Gastroesophageal sphincter (tissue), 4 donors: Measurements from ENCODE around the gene SGMS1. TPM values are rescaled to one million over a fixed set of nuclear protein-coding genes. Genes with fewer than 3 reads are reported as not detected.

Experiments
- ATAC-seq: fragments of 150-250 bp; one replicate; pipeline ENCODE4 v1.9.1; 2016; ENCODE audit warnings: mild to moderate bottlenecking, moderate library complexity
- H3K27ac ChIP-seq, 4 donors: fragments of 200-600 bp; sonication (generic) in 3 of 4; 1 replicate in 3 of 4; 2 replicates in 1 of 4; pipeline ENCODE4 v1.5.1; 2016 to 2019
- H3K27me3 ChIP-seq: fragments of 200-600 bp; sonication (generic); one replicate; pipeline ENCODE4 v1.5.1; 2019
- H3K36me3 ChIP-seq, 2 donors: fragments of 200-600 bp; sonication (generic); one replicate each; pipeline ENCODE4 v1.5.1; 2019; ENCODE audit warnings: control low read depth in 1 of 2
- H3K4me1 ChIP-seq, 3 donors: fragments of 200-600 bp; sonication (generic); 1 replicate in 2 of 3; 2 replicates in 1 of 3; pipeline ENCODE4 v1.5.1; 2016 to 2019; ENCODE audit warnings: control low read depth in 2 of 3
- H3K4me3 ChIP-seq, 2 donors: fragments of 200-600 bp; sonication (generic); one replicate each; pipeline ENCODE4 v1.5.1; 2019; ENCODE audit warnings: mild to moderate bottlenecking in 1 of 2, moderate library complexity in 1 of 2
- H3K9me3 ChIP-seq, 3 donors: fragments of 200-600 bp; sonication (generic); one replicate each; pipeline ENCODE4 v1.5.1; 2017 to 2019; ENCODE audit warnings: control low read depth in 2 of 3
- CTCF ChIP-seq, 4 experiments: fragments of 200-600 bp in 2 of 4; fragments of 450-650 bp in 2 of 4; sonication (generic) in 1 of 4; IDR thresholded peaks; one replicate each; pipeline ENCODE4 v1.5.1; 2017 to 2019; ENCODE audit warnings: antibody characterized with exemption in 4 of 4, mild to moderate bottlenecking in 2 of 4, moderate library complexity in 2 of 4
- EP300 ChIP-seq: sonication (generic); formaldehyde crosslinking; IDR thresholded peaks from one replicate; pipeline ENCODE4 v1.6.1; 2017; ENCODE audit warnings: antibody characterized with exemption, mild to moderate bottlenecking
- POLR2A ChIP-seq, 2 donors: fragments of 450-650 bp; IDR thresholded peaks; one replicate each; pipeline ENCODE4 v1.6.1; 2017; ENCODE audit warnings: antibody characterized with exemption in 2 of 2, mild to moderate bottlenecking in 2 of 2, moderate library complexity in 1 of 2
- POLR2AphosphoS5 ChIP-seq: sonication (generic); formaldehyde crosslinking; IDR thresholded peaks from one replicate; pipeline ENCODE4 v1.6.1; 2017; ENCODE audit warnings: antibody characterized with exemption
- WGBS, 2 donors: methylation state at CpG; one replicate each; pipeline ENCODE4 v1.1.5; 2018; ENCODE audit warnings: low coverage in 1 of 2; 5-methylcytosine and 5-hydroxymethylcytosine counted together
- total RNA-seq, 4 donors: library from RNA; depleted of rRNA; stranded (reverse); fragments of >200 nt; gene quantifications; one replicate each; pipeline ENCODE4 v1.1.0, GENCODE V29; 2016

Gene SGMS1
- total RNA-seq, 4 donors from 2014 or later, result 57.7 to 116 (median 66.1) TPM

GRCh38 chr10:50556237-50557120, 67.3 kb downstream of the SGMS1 start:
- Histone ChIP-seq H3K27me3 (no peaks in the 10 kb centered on the region), H3K4me1 (peaks cover 44 to 90% (median 44%) of the 10 kb centered on the region in 3 donors), H3K9me3 (no peaks in the 10 kb centered on the region), H3K4me3 (no peak overlapping the region), H3K36me3 (no peaks in the 10 kb centered on the region), H3K27ac (peak overlapping the region in 2 of 4 donors; percentile 47 to 57)
- TF ChIP-seq POLR2A (IDR thresholded peaks at IDR 0.05) (no peak), POLR2AphosphoS5 (no peak), EP300 (no peak), CTCF (IDR thresholded peaks at IDR 0.05) (no peak)
- no peak for ATAC-seq
- WGBS, 2 donors, result 71 to 89% methylated on average over 6 to 9 of the region's 9 CpGs

GRCh38 chr10:50554995-50555568, 68.7 kb downstream of the SGMS1 start:
- Histone ChIP-seq H3K9me3 (no peaks in the 10 kb centered on the region), H3K27ac (peak overlapping the region; percentile 20 to 59 (median 52)), H3K27me3 (no peaks in the 10 kb centered on the region), H3K4me3 (no peak overlapping the region), H3K4me1 (peaks cover 39 to 91% (median 40%) of the 10 kb centered on the region in 3 donors), H3K36me3 (no peaks in the 10 kb centered on the region)
- TF ChIP-seq EP300 (no peak), POLR2AphosphoS5 (peak; percentile 28)
- 29 to 31% methylated on average over 3 of the region's 3 CpGs for WGBS, 2 donors
- ATAC-seq, result no peak

GRCh38 chr10:50554376-50554994, 69.3 kb downstream of the SGMS1 start:
- WGBS, 2 donors, result 46 to 47% methylated on average over 3 to 4 of the region's 4 CpGs
- Histone ChIP-seq H3K9me3 (no peaks in the 10 kb centered on the region), H3K4me1 (peaks cover 39 to 94% (median 40%) of the 10 kb centered on the region in 3 donors), H3K27ac (peak overlapping the region; percentile 20 to 59 (median 52)), H3K4me3 (no peak overlapping the region), H3K36me3 (no peaks in the 10 kb centered on the region), H3K27me3 (no peaks in the 10 kb centered on the region)
- ATAC-seq, result no peak
- TF ChIP-seq POLR2A (IDR thresholded peaks at IDR 0.05) (no peak), EP300 (no peak), POLR2AphosphoS5 (no peak), CTCF (IDR thresholded peaks at IDR 0.05) (no peak)

GRCh38 chr10:50552771-50553535, 70.8 kb downstream of the SGMS1 start:
- whole genome bisulfite sequencing, 2 donors, result 82 to 95% methylated on average over 4 of the region's 4 CpGs
- ATAC-seq, result peak; percentile 40
- TF ChIP-seq CTCF (IDR thresholded peaks at IDR 0.05) (peak in 3 of 4 experiments; percentile 11 to 26 (median 16)), POLR2A (IDR thresholded peaks at IDR 0.05) (no peak), EP300 (no peak)
- Histone ChIP-seq H3K4me3 (no peak overlapping the region), H3K4me1 (peaks cover 29 to 80% (median 37%) of the 10 kb centered on the region in 3 donors), H3K27me3 (no peaks in the 10 kb centered on the region), H3K36me3 (no peaks in the 10 kb centered on the region), H3K9me3 (no peaks in the 10 kb centered on the region), H3K27ac (peak overlapping the region; percentile 36 to 76 (median 64))

- H3K36me3 ChIP-seq, result no peaks in the 10 kb centered on the region
- H3K9me3 ChIP-seq, result no peaks in the 10 kb centered on the region
- ATAC-seq, result peak; percentile 66
- H3K27me3 ChIP-seq, result no peaks in the 10 kb centered on the region
- H3K4me1 ChIP-seq, result peaks cover 27 to 74% (median 33%) of the 10 kb centered on the region in 3 donors
- TF ChIP-seq POLR2A (IDR thresholded peaks at IDR 0.05) (no peak), POLR2AphosphoS5 (peak; percentile 76), CTCF (IDR thresholded peaks at IDR 0.05) (no peak)
- peak overlapping the region; percentile 36 to 76 (median 64) for H3K27ac ChIP-seq
- 43% methylated on average over 4 of the region's 4 CpGs; no CpG with 5 or more reads in 1 of the 2 donors for WGBS, 2 donors
- no peak overlapping the region for H3K4me3 ChIP-seq
These were observed 71.4 kb downstream of the SGMS1 start for GRCh38 chr10:50552308-50552707.
